Measurements from ENCODE around the gene ALOX5AP. TPM values are rescaled to one million over a fixed set of nuclear protein-coding genes. Genes with fewer than 3 reads are reported as not detected.

The ALOX5AP gene
- total and polyA plus RNA-seq, 10 of the 15 experiments (the other 5 are each of a cell fraction or from before 2014, with no cell fraction given): 45.9 to 426 (median 109) TPM

GRCh38 chr13:30791354-30792001, 56.1 kb downstream of the ALOX5AP start:
- BruUV-seq (replicated peaks): no TSS peak
- intact Hi-C loops (cut with micrococcal nuclease; ENCODE audit: unreplicated experiment): no loop called here
- SMC1A ChIA-PET (ENCODE audit: uncharacterized antibody, unreplicated experiment): interaction anchor here (0.9 to 1.4 kb wide), 2 partner anchors 24 to 44 kb away, joined by 3 to 7 read pairs; no protein-coding TSS in a partner anchor

More at GRCh38 chr13:30791354-30792001, 56.1 kb downstream of the ALOX5AP start:
- 60% methylated on average over 11 of the region's 11 CpGs for WGBS (ENCODE audit: insufficient coverage, insufficient replicate concordance, low lambda C conversion rate, missing lambda C conversion rate)
- Histone ChIP-seq H3K9ac (ENCODE audit: control insufficient read depth, insufficient read depth, low read length) (no peak overlapping the region), H3K4me1 (ENCODE audit: control insufficient read depth, insufficient read depth, low read length) (peaks cover 3% of the 10 kb centered on the region; the same call in 1 of the 2 replicates), H3K4me2 (ENCODE audit: control insufficient read depth, insufficient read depth) (no peak overlapping the region), H2AFZ (ENCODE audit: control insufficient read depth, low read depth, low read length) (no peak overlapping the region), H3K4me3 (no peak overlapping the region), H3K79me2 (ENCODE audit: control insufficient read depth, insufficient read depth, low read length) (no peaks in the 10 kb centered on the region), H3K36me3 (ENCODE audit: control insufficient read depth in 2 of 2, insufficient read depth in 2 of 2, low read length in 1 of 2) (no peaks in the 10 kb centered on the region), H3K9me3 (replicated peaks; ENCODE audit: control insufficient read depth, insufficient read depth, low read length) (no peaks in the 10 kb centered on the region), H3K27me3 (replicated peaks in 1 of 2; ENCODE audit: control insufficient read depth in 2 of 2, insufficient read depth in 2 of 2, low read length in 1 of 2) (no peaks in the 10 kb centered on the region), H3K27ac (ENCODE audit: control insufficient read depth, insufficient read depth) (no peak overlapping the region), H4K20me1 (ENCODE audit: control insufficient read depth, insufficient read depth) (no peaks in the 10 kb centered on the region)
- CTCF ChIA-PET: interaction anchor here (1.2 to 3.0 kb wide), 3 partner anchors 13 to 115 kb away, joined by 3 to 14 read pairs (median 4); no protein-coding TSS in a partner anchor
- in situ Hi-C loops (cut with MboI): no loop called here
- TF ChIP-seq TCF12 (IDR thresholded peaks at IDR 0.05; ENCODE audit: low read depth, low read length) (no peak), ZNF24 (IDR thresholded peaks at IDR 0.05) (no peak), YY1 (IDR thresholded peaks at IDR 0.05; ENCODE audit: low read depth, low read length) (no peak), RFX5 (IDR thresholded peaks at IDR 0.05; ENCODE audit: low read depth, low read length) (no peak), BHLHE40 (IDR thresholded peaks at IDR 0.05; ENCODE audit: borderline replicate concordance in 1 of 2, low read depth in 2 of 2, low read length in 1 of 2) (no peak), PRDM15 (CRISPR knock-in tag; IDR thresholded peaks at IDR 0.05) (no peak), ETV6 (conservative IDR thresholded peaks at IDR 0.05 in 1 of 2, IDR thresholded peaks at IDR 0.05 in 1 of 2; ENCODE audit: borderline replicate concordance in 1 of 2, low read depth in 1 of 2) (no peak), PAX8 (IDR thresholded peaks at IDR 0.05) (no peak), NR2C2 (IDR thresholded peaks at IDR 0.05; ENCODE audit: borderline replicate concordance, control insufficient read depth, insufficient read length, low read depth) (no peak), BRCA1 (IDR thresholded peaks at IDR 0.05; ENCODE audit: low read depth, low read length) (no peak), SMARCA5 (IDR thresholded peaks at IDR 0.05) (no peak)
- RAD21 ChIA-PET (ENCODE audit: unreplicated experiment): interaction anchor here (1.4 kb wide), 1 partner anchor 24 kb away, joined by 4 read pairs; no protein-coding TSS in a partner anchor
- FAIRE-seq: no peak
- no peak for DNase-seq (ENCODE audit: low read depth, low spot score)
- no peak for ATAC-seq
- POLR2A ChIA-PET: no interaction called here

All from GM12878 (cell line).